NCI-H187 treated with DMSO at 0.1 percent for 48 hours (cell line): ENCODE data around the gene ACBD7.

Source experiments
- DNase-seq: peaks from one replicate; lab custom pipeline; 2025; lab: John Stamatoyannopoulos, UW

Gene ACBD7

DNA sequence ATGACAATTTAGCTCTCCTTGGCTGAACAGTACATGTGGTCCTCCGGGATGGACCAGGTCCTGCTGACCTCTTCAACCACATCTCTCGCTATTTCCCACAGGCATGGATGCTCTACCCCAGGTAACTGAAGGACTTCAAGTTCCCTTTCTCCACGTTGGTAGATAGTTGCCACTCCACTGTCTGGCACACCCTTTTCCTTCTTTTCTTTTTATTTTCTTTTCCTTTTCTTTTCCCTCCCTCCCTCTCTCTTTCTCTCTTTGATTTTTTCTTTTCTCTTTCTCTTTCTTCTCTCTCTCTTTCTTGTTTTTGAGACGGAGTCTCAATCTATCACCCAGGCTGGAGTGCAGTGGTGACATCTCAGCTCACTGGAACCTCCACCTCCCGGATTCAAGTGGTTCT is 2.8 kb upstream of the ACBD7 start:
- DNase-seq: no peak

DNA sequence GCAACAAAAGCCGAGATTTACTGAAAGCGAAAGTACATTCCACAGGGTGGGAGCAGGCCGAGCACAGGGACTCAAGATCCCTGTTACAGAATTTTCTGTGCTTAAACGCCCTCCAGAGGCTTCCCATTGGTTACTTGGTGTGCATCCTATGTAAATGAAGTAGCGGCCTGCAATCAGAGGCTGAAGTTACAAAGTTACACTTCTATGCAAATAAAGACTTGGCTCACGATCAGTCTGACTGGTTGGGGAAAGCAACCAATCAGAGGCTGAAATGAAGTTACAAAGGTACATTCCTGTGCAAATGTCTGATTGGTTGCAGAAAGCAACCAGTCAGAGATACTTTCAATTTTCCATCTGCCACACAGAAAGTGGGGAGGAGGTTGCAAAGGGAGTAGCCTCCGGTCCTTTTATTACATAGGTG is 4.1 kb downstream of the ACBD7 start:
- peak; percentile 2 for DNase-seq

DNA sequence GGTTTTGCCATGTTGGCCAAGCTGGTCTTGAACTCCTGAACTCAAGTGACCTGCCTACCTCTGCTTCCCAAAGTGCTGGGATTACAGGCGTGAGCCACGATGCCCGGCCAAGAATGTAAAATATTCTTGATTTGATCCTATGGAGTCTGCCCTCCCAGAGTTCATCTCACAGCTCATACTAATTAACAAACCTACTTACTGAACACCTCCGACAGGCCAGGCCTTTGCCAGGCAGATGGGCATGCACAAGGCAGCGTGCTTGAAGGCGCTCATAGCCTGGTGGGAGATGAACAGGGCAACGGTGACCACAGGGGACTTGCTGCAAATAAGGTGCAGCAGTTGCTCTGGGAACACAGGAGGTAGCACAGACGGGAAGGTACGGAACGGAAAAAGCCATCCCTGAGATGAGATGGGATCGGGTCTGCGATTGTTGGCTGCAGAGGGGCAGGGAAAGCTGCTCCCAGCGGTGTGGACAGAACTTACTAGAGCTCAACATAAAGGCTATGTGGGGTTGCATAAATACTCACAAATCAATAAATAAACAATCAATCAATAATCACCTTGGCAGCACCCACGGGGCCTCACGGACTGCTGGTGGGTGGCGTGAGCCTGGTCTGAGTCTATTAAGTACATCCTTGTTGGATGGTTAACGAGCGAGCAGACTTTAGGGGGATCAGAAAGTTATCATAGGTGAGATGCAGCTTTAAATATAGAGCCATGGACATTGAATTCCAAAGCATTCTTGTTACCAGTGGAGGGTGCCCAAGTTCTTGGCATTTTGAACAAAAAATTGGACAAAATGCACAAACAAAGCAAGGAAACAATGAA is 4.7 kb downstream of the ACBD7 start:
- no peak for DNase-seq

DNA sequence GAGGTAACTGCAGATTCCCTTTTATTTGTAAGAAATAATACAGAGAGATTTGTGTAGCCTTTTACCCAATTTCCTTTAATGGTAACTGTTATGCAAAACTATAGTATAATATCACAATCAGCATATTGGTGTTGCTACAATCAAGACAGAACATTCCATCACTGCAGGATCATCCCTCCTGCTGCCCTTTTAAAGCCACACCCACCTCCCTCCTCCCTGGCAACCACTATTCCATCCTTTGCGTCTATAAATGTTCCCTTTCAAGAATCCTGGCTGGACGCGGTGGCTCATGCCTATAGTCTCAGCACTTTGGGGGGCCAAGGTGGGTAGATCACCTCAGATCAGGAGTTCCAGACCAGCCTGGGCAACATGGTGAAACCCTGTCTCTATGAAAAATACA is 13.2 kb downstream of the ACBD7 start:
- DNase-seq: no peak

DNA sequence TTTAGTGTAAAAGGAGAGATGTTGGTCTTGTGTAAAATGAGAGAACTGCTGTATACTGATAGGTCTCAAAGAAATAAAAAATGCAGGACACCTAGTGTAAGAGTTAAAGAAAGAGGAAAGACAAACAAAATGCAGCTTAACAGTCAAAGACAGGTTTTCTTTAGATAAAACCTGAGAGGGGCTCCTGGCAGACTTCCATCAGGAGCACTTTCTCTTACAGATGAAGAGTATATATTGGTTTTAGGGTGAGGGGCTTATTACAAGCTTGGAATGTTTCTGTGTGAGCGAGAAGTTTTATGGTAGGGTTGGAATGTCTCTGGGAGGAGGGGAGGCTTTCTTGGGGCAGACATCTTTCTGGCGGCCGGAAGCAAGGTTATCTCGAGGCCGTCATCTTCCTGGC is 16.2 kb downstream of the ACBD7 start:
- DNase-seq: no peak

DNA sequence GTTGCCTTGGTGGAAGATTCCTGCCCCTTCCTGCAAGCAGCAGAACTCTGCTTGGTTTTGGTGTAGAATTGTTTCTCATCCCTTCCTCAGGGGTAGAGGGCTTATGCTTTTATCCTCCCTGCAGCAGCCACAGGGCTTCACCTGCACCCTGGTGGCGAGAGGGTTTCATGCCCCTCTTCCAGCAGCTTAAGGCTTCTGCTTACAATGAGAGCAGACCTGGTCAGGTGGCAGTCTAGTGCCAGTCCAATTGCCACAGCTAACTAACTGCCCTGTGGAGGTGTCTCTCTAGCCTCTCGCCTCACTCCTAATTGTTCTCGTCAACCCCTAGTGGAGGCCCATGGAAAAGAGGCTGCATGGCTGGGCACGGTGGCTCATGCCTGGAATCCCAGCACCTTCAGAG is 19.3 kb downstream of the ACBD7 start:
- no peak for DNase-seq

DNA sequence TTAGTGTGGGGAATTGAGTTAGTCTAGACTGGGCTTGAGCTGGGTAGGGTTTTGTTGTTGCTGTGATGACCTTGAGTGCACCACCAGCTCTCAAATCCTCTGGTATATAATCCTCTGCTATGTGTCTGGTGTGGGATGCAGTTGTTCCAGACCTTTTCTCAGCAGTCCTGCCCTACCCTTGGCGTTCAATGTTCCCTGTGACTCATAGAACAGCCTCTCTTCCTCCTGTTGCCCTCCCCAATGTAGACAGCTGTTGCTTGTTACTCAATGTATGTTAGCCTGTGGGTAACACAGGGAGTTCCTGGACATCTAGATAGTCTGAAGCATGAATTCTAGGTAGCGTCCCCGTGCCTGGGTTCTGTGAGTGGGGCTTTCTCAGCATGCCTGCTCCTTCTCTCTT is 19.8 kb downstream of the ACBD7 start:
- DNase-seq: no peak

DNA sequence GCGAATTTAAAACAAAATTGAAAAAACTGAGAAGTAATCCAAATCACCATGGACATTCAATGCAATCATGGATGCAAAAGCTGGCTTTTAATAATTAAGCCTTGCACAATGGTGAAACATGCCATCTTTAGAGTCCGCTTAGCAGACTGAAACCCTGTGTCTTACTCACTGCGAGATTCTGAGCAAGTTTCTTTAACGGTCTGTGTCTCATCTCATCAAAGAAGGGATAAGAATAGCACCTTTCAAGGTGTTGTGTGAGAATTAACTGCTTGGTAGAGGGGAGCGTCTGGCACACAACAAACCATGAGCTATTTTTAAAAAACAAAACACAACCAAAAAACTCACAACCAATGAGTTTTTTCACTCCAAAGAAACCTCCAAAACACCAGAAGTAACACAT is 21.4 kb downstream of the ACBD7 start:
- no peak for DNase-seq

DNA sequence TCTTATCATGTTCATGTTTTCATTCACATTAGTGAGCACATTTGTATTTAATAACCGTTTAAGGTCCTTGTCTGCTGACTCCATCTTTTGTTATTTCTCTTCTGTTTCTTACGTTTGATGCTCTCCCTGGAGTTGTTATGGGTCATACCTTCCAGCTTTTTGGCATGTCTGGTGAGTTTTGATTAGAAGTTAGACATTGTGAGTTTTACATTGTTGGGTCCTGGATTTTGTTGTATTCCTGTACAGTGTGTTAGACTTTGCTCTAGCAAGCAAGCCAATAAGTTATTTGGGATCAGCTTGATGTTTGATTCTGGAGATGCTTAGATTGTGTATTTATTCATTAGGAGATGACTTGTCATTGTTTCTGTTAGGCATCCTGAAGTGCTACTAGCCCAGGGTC is 27.9 kb downstream of the ACBD7 start:
- DNase-seq: no peak

DNA sequence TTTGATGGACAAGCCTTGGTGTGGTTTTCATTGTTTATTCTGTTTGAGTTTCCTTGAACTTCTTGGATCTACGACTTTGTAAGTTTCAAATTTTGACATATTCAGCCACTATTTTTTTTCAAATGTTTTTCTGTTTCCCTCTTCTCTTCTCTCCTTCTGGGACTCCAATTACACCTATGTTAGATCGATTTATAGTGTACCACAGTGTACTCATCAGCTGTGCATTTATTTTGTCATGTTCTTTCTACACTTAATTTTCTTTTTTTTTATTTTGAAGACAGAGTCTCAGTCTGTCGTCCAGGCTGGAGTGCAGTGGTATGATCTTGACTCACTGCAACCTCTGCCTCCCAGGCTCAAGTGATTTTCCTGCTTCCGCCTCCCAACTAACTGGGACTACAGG is 28.7 kb downstream of the ACBD7 start:
- no peak for DNase-seq

DNA sequence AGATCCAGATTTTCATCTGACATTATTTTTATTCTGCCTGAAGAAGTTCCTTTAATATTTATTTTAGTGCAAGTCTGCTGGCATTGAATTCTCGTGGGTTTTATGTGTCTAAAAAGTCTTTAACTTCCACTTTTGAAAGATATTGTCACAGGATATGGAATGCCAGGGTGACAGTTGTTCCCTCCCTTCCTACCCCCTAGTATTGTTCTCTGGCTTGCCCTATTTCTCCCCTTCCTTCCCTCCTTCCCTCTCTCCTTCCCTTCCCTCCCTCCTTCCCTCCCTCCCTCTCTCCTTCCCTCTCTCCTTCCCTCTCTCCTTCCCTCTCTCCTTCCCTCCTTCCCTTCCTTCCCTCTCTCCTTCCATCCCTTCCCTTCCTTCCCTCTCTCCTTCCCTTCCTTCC is 29.9 kb downstream of the ACBD7 start:
- DNase-seq: no peak

DNA sequence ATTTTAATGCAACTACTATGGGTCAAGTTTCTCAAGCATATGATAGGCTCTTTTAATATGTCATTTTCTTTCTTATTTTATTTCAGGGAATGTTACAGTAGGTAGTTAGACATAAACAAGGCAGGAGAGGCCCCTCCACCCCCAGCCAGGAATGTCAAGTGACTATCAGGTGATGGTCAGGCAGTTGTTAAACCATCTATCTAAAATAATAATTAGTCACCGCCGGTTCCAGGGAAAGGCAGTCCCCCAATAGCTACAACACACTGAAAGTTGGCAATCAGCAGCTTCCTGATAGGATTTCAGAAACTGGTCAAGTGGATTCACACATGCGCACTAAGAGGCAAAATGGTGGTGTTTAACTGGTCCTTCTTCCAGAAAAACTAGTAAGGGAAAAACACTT is 35.5 kb downstream of the ACBD7 start:
- DNase-seq: no peak

DNA sequence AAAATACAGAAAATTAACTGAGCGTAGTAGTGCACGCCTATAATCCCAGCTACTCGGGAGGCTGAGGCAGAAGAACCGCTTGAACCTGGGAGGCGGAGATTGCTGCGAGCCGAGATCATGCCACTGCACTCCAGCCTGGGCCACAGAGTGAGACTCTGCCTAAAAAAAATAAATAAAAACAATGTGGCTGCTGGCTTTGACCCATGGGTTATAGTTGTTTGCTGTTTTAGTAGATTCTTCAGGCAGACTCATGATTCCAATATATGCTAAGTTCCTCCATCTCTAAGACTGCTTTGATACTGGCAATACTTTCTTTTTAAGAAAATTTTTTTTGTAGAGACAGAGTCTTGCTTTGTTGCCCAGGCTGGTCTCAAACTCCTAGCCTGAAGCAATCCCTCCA is 36.5 kb downstream of the ACBD7 start:
- no peak for DNase-seq

DNA sequence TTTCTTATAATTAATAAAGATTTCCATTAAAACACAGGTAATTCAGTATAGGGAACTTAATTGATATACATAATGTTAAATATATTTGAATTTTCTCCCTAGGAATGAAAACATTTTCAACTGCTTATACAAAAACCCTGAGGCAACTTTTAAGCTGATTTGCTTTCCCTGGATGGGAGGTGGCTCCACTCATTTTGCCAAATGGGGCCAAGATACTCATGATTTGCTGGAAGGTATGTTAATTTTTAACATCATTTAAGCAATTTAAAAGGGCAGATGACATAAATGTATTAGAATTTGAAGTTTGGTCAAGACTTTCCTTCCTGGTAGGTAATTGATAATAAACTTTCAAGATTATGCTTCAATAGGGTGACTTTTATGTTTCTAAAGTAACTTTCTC is 39.0 kb downstream of the ACBD7 start:
- no peak for DNase-seq

DNA sequence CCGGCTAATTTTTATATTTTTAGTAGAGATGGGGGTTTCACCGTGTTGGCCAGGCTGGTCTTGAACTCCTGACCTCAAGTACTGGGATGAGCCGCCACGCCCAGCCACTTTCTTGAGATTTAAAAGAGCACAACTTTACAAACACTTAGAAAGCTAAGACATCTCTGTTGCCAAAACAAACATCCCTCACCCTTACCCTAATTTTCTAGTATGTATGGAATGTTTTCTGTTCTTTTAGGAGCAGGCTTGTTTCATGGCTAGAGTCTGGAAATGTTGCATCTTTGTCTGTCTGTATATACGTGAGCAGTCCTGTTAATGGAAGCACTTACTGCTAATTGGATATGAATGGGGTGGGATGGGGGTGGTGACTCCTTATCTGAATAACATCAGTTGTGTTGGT is 42.0 kb downstream of the ACBD7 start:
- DNase-seq: no peak

DNA sequence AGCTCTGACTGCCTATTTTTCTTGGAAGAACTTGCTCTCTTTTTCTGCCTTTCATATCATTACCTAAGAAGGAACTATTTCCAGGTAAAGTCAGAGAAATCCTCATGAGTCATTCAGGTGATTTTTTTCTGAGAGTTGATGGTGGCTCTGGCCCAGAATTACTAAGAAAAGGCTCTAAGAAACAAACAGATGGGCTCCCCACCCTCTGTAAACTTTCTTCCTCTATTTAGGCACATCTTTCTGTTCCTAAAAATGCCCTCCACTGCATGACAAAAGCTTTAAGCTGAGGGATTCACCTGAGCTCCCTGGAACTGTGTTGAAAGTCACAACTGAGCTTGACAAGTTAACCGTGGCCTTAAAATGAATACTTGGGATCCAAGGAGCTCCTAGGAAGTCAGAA is 43.2 kb downstream of the ACBD7 start:
- DNase-seq: no peak

DNA sequence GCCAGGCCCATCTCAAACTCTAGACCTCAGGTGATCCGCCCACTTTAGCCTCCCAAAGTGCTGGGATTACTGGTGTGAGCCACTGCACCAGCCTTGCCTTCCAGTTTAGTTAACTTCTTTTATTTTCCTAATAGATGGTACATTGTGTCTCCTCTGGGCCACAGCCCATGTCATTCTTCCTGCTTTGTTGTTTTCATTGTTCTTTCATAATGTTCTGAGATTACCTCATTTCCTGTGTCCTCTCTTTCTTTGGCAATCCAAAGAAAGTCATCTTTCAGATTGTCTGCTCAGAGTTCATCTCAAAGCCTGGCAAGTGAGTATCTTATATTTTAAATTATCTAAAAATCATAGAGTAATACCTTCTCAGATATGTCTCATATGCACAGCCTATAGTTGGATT is 44.9 kb downstream of the ACBD7 start, which contains the start of gene OLAH:
Gene OLAH, plus strand, starts transcription at position 270 of the 400 bp plus-strand sequence. CDS start 3,346 bp downstream, outside the sequence.
- no peak for DNase-seq

DNA sequence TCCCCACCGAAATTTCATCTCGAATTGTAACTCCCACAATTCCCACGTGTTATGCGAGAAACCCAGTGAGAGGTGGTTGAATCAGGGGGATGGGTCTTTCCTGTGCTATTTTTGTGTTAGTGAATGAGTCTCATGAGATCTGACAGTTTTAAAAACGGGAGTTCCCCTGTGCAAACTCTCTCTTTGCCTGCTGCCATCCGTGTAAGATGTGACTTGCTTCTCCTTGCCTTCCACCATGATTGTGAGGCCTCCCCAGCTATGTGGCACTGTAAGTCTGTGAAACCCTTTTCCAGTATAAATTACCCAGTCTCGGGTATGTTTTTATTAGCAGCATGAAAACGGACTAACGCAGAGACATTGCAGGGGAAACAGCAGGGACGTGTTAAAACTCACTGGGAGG is 50.2 kb downstream of the ACBD7 start:
- DNase-seq: no peak

DNA sequence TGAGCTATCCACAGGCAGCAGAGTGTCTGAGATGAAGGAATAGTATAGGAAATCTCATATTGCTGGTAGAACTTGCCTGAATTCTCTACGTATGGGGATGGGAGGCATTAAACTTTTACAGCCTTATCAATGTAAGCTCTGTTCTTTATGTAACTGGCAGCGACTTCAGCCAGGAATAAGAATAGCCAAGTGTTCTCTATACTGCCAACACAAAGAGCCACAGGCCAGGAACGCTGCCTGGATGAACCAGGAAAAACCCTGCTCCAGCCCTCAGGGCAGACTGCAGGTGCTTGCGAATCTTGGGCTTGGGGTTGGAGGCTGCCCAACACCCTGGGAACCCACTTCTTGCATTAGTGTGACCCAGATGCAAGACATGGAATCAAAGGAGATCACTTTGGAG is 50.9 kb downstream of the ACBD7 start:
- no peak for DNase-seq

DNA sequence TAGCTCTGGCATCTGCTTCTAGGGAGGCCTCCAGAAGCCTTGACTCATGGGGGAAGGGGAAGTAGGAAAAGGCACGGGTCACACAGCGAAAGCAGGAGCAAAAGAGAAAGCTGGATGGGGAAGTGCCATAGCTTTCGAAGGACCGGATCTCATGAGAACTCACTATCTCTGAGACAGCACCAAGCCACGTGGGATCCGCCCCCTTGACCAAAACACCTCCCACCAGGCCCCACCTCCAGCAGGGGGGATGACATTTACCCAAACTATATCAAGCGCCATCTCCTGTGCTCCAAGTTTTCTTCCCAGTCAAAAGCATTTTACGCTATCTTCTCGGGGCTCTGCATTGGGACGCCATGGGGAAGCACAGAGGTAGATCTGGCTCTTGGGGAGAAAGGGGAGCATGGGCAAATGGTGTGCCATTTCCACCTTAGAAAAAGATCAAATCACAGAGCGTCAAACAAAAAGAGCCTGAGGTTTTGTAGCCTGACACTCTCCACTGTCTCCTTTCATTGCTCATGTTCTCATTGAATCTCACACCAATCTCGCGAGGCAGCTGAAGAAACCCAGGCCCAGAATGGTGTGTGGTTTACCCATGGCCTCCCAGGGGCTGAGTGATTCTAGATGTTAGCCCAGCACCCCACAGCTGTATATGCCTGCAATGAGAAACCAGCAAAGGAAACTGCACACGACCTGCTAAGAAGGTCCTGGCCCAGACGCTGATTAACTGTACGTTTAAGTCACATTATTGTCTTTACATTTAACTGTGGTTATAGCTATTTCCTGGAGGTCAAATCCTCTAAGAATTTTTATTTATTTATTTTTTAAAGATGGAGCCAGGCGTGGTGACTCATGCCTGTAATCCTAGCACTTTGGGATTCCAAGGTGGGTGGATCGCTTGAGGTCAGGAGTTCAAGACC is 52.9 kb downstream of the ACBD7 start:
- DNase-seq: no peak

DNA sequence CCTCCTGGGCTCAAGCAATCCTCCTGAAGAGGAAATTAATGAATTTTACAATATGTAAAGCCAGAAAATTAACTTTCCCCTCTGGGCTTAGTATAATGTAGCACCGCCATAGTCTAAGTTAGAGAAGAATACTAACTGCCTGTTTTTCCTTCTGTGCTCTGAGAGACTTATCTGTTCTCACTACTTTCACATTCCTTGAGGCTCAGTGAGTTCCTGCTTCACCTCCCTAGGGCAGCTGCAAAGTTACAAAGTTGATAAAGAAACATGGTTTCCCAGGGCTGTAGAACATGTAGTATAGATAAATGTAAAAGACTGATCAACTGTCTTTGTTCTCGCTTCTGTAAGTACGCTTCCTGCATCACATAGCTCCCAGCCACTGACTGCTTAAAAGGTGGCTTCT is 60.8 kb downstream of the ACBD7 start:
- no peak for DNase-seq
